Erythroblast (primary cell): ENCODE measurements around the gene SYNPO.

Experiments
- GATA1 ChIP-seq: IDR thresholded peaks from 2 replicates; pipeline ENCODE4 v1.6.1; 2011; ENCODE audit warnings: low read depth, mild to moderate bottlenecking, control low read depth, low read length, moderate library complexity
- POLR2A ChIP-seq: IDR thresholded peaks from 2 replicates; pipeline ENCODE4 v1.6.1; 2011; ENCODE audit warnings: mild to moderate bottlenecking, low read length

- no peak for TF ChIP-seq POLR2A
- TF ChIP-seq GATA1, result no peak
Observed at GRCh38 chr5:150596826-150597225, 43.6 kb upstream of the SYNPO start.
